Measurements from ENCODE around the gene BAZ2B.
"Not testable (repeated sequence)": the region's sequence is repeated elsewhere in the genome, so short reads cannot be mapped to it uniquely, and the experiment has no call there.

BAZ2B gene
- 59.9 to 75.4 reads per million in 2 donors for total RNA-seq

- DNase-seq = peak in 1 of 5 experiments; percentile 18
Observed at GRCh38 chr2:159616286-159616701, at the start of gene BAZ2B. TSS of gene BAZ2B (minus strand) at chr2:159616548. CDS start at chr2:159478719, 137,829 bp downstream.

GRCh38 chr2:159661286-159661685 is 44.9 kb upstream of the BAZ2B start:
- no peak for DNase-seq

- no peak for DNase-seq
Observed at GRCh38 chr2:159658881-159659873, 42.8 kb upstream of the BAZ2B start.

GRCh38 chr2:159653962-159654361 is 37.6 kb upstream of the BAZ2B start:
- DNase-seq = no peak

GRCh38 chr2:159651884-159652283 is 35.5 kb upstream of the BAZ2B start:
- DNase-seq = no peak

GRCh38 chr2:159650574-159650973 is 34.2 kb upstream of the BAZ2B start:
- no peak for DNase-seq

GRCh38 chr2:159648643-159649042 is 32.3 kb upstream of the BAZ2B start:
- DNase-seq = no peak

- no peak for DNase-seq
Observed at GRCh38 chr2:159647667-159648066, 31.3 kb upstream of the BAZ2B start.

GRCh38 chr2:159640176-159640575 is 23.8 kb upstream of the BAZ2B start:
- no peak for DNase-seq

- DNase-seq = no peak
Observed at GRCh38 chr2:159639712-159640111, 23.4 kb upstream of the BAZ2B start.

GRCh38 chr2:159639071-159639470 is 22.7 kb upstream of the BAZ2B start:
- no peak for DNase-seq

GRCh38 chr2:159637988-159638501 is 21.7 kb upstream of the BAZ2B start:
- DNase-seq = no peak

- DNase-seq = no peak
Observed at GRCh38 chr2:159637240-159637639, 20.9 kb upstream of the BAZ2B start.

GRCh38 chr2:159635006-159635789 is 18.9 kb upstream of the BAZ2B start:
- DNase-seq = no peak

GRCh38 chr2:159633219-159633618 is 16.9 kb upstream of the BAZ2B start:
- DNase-seq = no peak

GRCh38 chr2:159625628-159626027 is 9.3 kb upstream of the BAZ2B start:
- not testable (repeated sequence) for DNase-seq

- DNase-seq = no peak
Observed at GRCh38 chr2:159623436-159623835, 7.1 kb upstream of the BAZ2B start.

- no peak for DNase-seq
Observed at GRCh38 chr2:159622966-159623365, 6.6 kb upstream of the BAZ2B start.

- DNase-seq = no peak
Observed at GRCh38 chr2:159620796-159621195, 4.4 kb upstream of the BAZ2B start.

GRCh38 chr2:159617646-159618045 is 1.3 kb upstream of the BAZ2B start:
- no peak for DNase-seq

- no peak for DNase-seq
Observed at GRCh38 chr2:159617100-159617499, 752 bp upstream of the BAZ2B start.

- peak in 4 of 5 experiments; percentile 7 to 41 (median 14) for DNase-seq
Observed at GRCh38 chr2:159615367-159616285, 722 bp downstream of the BAZ2B start.
